C4-2B (cell line): ENCODE data around the gene CREB3.

Experiments
- H3K27ac ChIP-seq: fragments of 450-650 bp; 2 replicates; pipeline ENCODE4 v1.5.1; 2017
- ZFX ChIP-seq: fragments of 450-650 bp; IDR thresholded peaks from 2 replicates; pipeline ENCODE4 v1.6.1; 2017
- TF ChIP-seq, protein P1 (sequence below): fragments of 450-650 bp; conservative IDR thresholded peaks from 2 replicates; pipeline ENCODE4 v1.5.1; 2017; ENCODE audit warnings: mild to moderate bottlenecking

CREB3 gene

GRCh38 chr9:35776018-35776417 lies 43.6 kb downstream of the CREB3 start:
- H3K27ac ChIP-seq, result no peak overlapping the region
- TF ChIP-seq, protein P1, sequence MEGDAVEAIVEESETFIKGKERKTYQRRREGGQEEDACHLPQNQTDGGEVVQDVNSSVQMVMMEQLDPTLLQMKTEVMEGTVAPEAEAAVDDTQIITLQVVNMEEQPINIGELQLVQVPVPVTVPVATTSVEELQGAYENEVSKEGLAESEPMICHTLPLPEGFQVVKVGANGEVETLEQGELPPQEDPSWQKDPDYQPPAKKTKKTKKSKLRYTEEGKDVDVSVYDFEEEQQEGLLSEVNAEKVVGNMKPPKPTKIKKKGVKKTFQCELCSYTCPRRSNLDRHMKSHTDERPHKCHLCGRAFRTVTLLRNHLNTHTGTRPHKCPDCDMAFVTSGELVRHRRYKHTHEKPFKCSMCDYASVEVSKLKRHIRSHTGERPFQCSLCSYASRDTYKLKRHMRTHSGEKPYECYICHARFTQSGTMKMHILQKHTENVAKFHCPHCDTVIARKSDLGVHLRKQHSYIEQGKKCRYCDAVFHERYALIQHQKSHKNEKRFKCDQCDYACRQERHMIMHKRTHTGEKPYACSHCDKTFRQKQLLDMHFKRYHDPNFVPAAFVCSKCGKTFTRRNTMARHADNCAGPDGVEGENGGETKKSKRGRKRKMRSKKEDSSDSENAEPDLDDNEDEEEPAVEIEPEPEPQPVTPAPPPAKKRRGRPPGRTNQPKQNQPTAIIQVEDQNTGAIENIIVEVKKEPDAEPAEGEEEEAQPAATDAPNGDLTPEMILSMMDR, result no peak
- no peak for TF ChIP-seq ZFX

DNA sequence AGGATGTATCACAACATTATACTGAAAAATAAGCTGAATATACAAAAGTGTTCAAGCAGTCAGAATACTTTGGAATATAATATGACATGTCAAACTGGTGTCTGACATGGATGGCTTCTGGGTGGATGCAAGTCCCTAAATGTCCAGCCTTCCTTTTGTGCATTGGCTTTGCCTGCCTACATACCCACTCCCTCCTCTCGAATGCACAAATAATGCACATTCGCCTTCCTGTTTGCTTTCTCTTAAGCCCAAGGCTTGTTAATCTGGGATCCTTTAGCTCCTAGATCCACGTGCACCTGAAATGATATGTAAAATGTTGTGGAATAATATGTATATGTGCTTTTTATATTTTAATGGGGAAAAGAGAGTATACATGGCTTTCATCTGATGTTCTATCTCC lies 46.0 kb downstream of the CREB3 start:
- TF ChIP-seq, protein P1, result no peak
- TF ChIP-seq ZFX, result no peak

DNA sequence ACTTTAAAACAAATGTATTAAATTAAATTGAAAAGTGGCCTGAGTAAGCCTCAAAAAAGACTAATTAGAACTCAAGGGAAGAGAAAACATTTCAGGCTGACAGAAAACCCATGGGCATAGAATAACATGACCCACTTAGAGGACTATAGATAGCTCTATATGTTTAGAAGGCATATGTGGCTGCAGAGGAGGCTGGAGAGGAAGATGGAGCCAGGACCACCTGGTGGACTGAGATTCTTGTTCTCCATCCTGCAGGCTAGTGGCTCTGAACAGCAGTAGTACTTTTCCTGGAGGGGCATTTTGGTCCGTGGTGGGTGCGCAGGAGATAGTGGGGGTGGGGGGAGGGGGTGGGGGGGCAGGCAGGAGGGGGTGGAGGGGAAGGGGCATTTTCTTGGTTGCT lies 48.6 kb downstream of the CREB3 start:
- no peak overlapping the region for H3K27ac ChIP-seq
- TF ChIP-seq, protein P1, result no peak
- TF ChIP-seq ZFX, result no peak

More for the DNA sequence above, 46.0 kb downstream of the CREB3 start:
- no peak overlapping the region for H3K27ac ChIP-seq

GRCh38 chr9:35783418-35783817 lies 51.0 kb downstream of the CREB3 start:
- TF ChIP-seq, protein P1, result no peak
- no peak for TF ChIP-seq ZFX
- no peak overlapping the region for H3K27ac ChIP-seq
